Uterus (tissue), 4 donors: Measurements from ENCODE around the gene SDK2. TPM values are rescaled to one million over a fixed set of nuclear protein-coding genes. Genes with fewer than 3 reads are reported as not detected.

Experiments used
- DNase-seq, 2 donors: peaks; one replicate each; pipeline ENCODE4 v3.0.0-alpha.2; 2019 to 2020
- H3K27ac ChIP-seq, 2 donors: fragments of 200-600 bp; sonication (generic); 1 replicate in 1 of 2; 2 replicates in 1 of 2; pipeline ENCODE4 v1.5.1; 2016 to 2018
- H3K27me3 ChIP-seq, 2 donors: fragments of 200-600 bp; sonication (generic); one replicate each; pipeline ENCODE4 v1.5.1; 2018 to 2019; ENCODE audit warnings: control low read depth in 1 of 2
- H3K36me3 ChIP-seq, 2 donors: fragments of 200-600 bp; sonication (generic); one replicate each; pipeline ENCODE4 v1.5.1; 2019; ENCODE audit warnings: control low read depth in 1 of 2
- H3K4me1 ChIP-seq, 2 donors: fragments of 200-600 bp; sonication (generic); one replicate each; pipeline ENCODE4 v1.5.1; 2018 to 2019; ENCODE audit warnings: control low read depth in 1 of 2
- H3K4me3 ChIP-seq, 2 donors: fragments of 200-600 bp; sonication (generic); 1 replicate in 1 of 2; 2 replicates in 1 of 2; pipeline ENCODE4 v1.5.1; 2018 to 2019; ENCODE audit warnings: mild to moderate bottlenecking in 1 of 2
- H3K9me3 ChIP-seq, 2 donors: fragments of 200-600 bp; sonication (generic); one replicate each; pipeline ENCODE4 v1.5.1; 2019; ENCODE audit warnings: control low read depth in 1 of 2
- POLR2A ChIP-seq, 2 donors: fragments of 450-650 bp; IDR thresholded peaks; one replicate each; pipeline ENCODE4 v1.6.1; 2016; ENCODE audit warnings: antibody characterized with exemption in 2 of 2, mild to moderate bottlenecking in 1 of 2, moderate library complexity in 1 of 2
- intact Hi-C: fragments of 100-400 bp; cut with DNase I; formaldehyde crosslinking; loops from one replicate; pipeline ENCODE4 v1.15.1; 2023; ENCODE audit warnings: low total_unique reads
- total RNA-seq, 4 donors: library from RNA; depleted of rRNA in 3 of 4; stranded (reverse); fragments of >200 nt in 3 of 4; gene quantifications; one replicate each; pipeline versions ENCODE4 v1.1.0 to v1.2.4, GENCODE V29; 2014 to 2023
- TF ChIP-seq, protein P1 (sequence below), 4 experiments: fragments of 200-600 bp in 2 of 4; fragments of 450-650 bp in 2 of 4; sonication (generic) in 2 of 4; IDR thresholded peaks; one replicate each; pipeline ENCODE4 v1.5.1; 2016 to 2019; ENCODE audit warnings: antibody characterized with exemption in 4 of 4, mild to moderate bottlenecking in 2 of 4, moderate library complexity in 1 of 4
- donor health status: DM: yes; HTN: yes; CAD: no.

The SDK2 gene
- total RNA-seq, 4 donors from 2014 or later: 1.1 to 5.0 TPM; not detected in 2

DNA sequence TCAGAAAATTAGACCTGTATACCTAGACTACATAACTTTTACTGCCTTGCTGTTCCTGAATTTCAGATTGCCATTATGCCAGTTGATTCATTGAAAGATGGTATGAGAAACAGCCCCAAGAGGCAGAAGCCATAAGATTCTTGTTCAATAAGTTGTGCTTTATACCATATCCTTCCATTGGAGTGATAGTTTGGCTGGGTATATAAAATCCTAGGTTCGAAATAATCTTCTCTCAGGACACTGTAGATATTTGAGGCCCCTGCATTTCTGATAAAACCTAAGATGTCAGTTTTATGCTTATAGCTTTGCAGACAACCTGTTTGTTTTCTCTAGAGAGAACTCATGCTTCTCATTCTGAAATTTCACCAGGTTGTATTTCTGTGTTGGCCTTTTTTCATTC is 9.6 kb upstream of the SDK2 start:
- H3K36me3 ChIP-seq: no peaks in the 10 kb centered on the region
- DNase-seq: no peak
- intact Hi-C loops: no loop called here
- H3K9me3 ChIP-seq: no peaks in the 10 kb centered on the region
- no peak overlapping the region for H3K27ac ChIP-seq
- no peak for TF ChIP-seq POLR2A (IDR thresholded peaks at IDR 0.05)
- TF ChIP-seq, protein P1, sequence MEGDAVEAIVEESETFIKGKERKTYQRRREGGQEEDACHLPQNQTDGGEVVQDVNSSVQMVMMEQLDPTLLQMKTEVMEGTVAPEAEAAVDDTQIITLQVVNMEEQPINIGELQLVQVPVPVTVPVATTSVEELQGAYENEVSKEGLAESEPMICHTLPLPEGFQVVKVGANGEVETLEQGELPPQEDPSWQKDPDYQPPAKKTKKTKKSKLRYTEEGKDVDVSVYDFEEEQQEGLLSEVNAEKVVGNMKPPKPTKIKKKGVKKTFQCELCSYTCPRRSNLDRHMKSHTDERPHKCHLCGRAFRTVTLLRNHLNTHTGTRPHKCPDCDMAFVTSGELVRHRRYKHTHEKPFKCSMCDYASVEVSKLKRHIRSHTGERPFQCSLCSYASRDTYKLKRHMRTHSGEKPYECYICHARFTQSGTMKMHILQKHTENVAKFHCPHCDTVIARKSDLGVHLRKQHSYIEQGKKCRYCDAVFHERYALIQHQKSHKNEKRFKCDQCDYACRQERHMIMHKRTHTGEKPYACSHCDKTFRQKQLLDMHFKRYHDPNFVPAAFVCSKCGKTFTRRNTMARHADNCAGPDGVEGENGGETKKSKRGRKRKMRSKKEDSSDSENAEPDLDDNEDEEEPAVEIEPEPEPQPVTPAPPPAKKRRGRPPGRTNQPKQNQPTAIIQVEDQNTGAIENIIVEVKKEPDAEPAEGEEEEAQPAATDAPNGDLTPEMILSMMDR (IDR thresholded peaks at IDR 0.05): no peak
- H3K4me1 ChIP-seq: no peaks in the 10 kb centered on the region
- H3K27me3 ChIP-seq: peaks cover 0 to 4% of the 10 kb centered on the region in 2 donors
- no peak overlapping the region for H3K4me3 ChIP-seq

DNA sequence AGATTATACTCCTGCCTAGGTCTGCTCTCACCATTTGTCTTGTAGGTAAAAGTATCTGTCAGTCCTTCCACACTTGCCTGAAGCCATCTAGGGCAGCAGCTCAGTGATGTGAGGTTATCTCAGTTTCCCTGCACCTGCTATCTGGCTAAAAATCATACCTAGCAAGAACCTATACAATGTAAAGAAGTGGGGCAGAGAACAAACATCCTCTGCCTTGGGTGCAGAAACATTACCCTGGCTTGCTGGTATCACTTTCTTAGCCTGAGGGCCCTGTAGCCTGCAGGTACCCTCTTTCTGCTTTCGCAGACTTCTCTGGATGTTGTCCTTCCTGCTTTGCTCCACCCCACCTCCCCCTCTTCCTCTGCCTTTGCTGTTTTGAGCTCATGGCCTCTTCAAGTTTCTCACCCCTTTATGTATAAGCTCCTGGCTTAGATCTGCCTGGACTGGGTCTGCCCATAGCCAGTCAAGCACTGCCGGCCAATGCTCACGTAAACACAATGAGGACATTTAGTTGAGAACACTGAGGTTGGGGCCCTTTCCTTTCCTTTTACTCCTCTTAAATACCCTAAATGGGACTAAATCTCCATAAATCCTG is 8.7 kb upstream of the SDK2 start:
- TF ChIP-seq POLR2A (IDR thresholded peaks at IDR 0.05): no peak
- TF ChIP-seq, protein P1 (IDR thresholded peaks at IDR 0.05): no peak
- H3K4me1 ChIP-seq: no peaks in the 10 kb centered on the region
- DNase-seq: no peak
- intact Hi-C loops: no loop called here
- H3K27me3 ChIP-seq: peaks cover 0 to 5% of the 10 kb centered on the region in 2 donors
- H3K27ac ChIP-seq: no peak overlapping the region
- H3K9me3 ChIP-seq: no peaks in the 10 kb centered on the region
- no peaks in the 10 kb centered on the region for H3K36me3 ChIP-seq
- no peak overlapping the region for H3K4me3 ChIP-seq

DNA sequence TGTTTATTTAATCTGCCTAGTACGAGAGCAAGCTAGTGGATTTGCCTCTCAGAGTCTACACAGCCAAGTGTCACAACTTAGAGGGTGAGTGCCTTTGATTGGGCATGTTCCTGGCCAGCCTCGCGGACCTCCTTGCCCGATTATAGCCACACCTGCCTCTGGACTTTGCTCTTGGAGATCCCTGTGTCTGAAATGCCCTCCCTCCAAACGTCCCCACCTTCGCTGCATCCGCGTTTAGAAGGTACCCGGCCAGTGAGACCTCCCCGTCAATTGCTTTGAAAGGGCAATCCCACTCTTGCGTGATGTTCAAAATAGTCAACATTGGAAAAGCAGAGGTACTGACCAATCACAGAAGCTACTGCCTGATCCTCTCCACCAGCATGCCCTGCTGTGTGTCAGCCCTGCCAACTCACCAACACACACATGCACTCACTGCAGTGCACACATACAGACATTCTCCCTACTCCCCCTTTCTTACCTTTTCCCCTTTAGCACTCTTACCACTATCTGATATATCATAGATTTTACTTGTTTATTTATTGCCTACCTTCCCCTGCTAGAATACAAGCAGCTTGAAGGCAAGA is 6.5 kb upstream of the SDK2 start:
- Histone ChIP-seq H3K27me3 (peaks cover 0 to 5% of the 10 kb centered on the region in 2 donors), H3K4me1 (no peaks in the 10 kb centered on the region), H3K4me3 (no peak overlapping the region), H3K9me3 (no peaks in the 10 kb centered on the region), H3K36me3 (no peaks in the 10 kb centered on the region), H3K27ac (no peak overlapping the region)
- no peak for DNase-seq
- TF ChIP-seq, protein P1 (IDR thresholded peaks at IDR 0.05): no peak
- no peak for TF ChIP-seq POLR2A (IDR thresholded peaks at IDR 0.05)
- intact Hi-C loops: no loop called here

DNA sequence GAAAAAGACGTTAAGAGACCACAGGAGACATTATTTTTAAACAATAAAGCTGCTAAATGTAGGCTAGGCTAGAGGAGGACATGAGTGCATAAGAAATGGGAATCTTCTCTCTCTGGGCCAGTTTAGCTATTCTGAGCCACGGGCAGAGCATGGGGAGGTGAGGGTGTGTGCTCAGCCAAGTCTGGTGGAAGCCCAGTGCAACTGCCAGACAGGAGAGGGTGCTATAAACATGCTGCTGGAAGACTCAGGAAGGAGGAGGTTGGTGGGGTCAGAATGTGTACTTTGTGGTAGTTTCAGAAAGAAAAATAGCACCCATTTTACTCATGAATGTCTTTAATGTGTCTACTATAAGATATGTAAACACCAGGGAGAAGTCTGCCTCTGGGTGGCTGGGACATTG is 5.9 kb upstream of the SDK2 start:
- DNase-seq: no peak
- intact Hi-C loops: no loop called here
- H3K4me3 ChIP-seq: no peak overlapping the region
- no peaks in the 10 kb centered on the region for H3K9me3 ChIP-seq
- peaks cover 0 to 5% of the 10 kb centered on the region in 2 donors for H3K27me3 ChIP-seq
- TF ChIP-seq POLR2A (IDR thresholded peaks at IDR 0.05): no peak
- TF ChIP-seq, protein P1 (IDR thresholded peaks at IDR 0.05): no peak
- no peaks in the 10 kb centered on the region for H3K4me1 ChIP-seq
- H3K36me3 ChIP-seq: no peaks in the 10 kb centered on the region
- no peak overlapping the region for H3K27ac ChIP-seq

DNA sequence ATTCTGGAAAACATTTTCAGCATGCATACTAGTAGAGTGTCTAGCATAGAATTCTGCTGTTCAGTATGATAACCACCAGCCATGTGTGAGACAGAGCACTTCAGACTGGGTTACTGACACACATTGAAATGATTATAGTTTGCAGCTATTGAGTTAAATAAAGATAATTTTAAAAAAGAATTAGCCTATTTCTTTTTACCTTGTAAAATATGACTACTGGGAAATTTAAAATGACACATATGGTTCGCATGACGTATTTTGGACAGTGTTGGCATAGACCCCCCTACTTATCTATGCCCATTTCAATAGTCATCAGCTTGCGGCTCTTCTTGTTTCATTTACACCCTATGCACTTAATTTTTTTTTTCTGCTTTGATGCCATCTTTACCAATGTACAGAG is 4.7 kb upstream of the SDK2 start:
- intact Hi-C loops: no loop called here
- Histone ChIP-seq H3K4me1 (peaks cover 0 to 2% of the 10 kb centered on the region in 2 donors), H3K27me3 (peaks cover 0 to 5% of the 10 kb centered on the region in 2 donors), H3K9me3 (no peaks in the 10 kb centered on the region), H3K27ac (no peak overlapping the region), H3K36me3 (no peaks in the 10 kb centered on the region), H3K4me3 (no peak overlapping the region)
- DNase-seq: no peak
- TF ChIP-seq, protein P1 (IDR thresholded peaks at IDR 0.05): no peak
- no peak for TF ChIP-seq POLR2A (IDR thresholded peaks at IDR 0.05)
